Mononuclear cell (primary cell): Measurements from ENCODE around the gene CXADR. TPM values are rescaled to one million over a fixed set of nuclear protein-coding genes. Genes with fewer than 3 reads are reported as not detected.
"Not testable (repeated sequence)": the region's sequence is repeated elsewhere in the genome, so short reads cannot be mapped to it uniquely, and the experiment has no call there.

Experiments used
- H3K27me3 ChIP-seq: 2 replicates; pipeline ENCODE4 v1.6.0; 2011; ENCODE audit warnings: low read length, control low read depth; ENCODE audit not compliant: insufficient read depth
- H3K4me1 ChIP-seq: 2 replicates; pipeline ENCODE4 v1.5.1; 2011; ENCODE audit warnings: mild to moderate bottlenecking, low read length, control low read depth; ENCODE audit not compliant: insufficient read depth
- H3K4me3 ChIP-seq: 2 replicates; pipeline ENCODE4 v1.5.1; 2011; ENCODE audit warnings: mild to moderate bottlenecking, low read length, moderate library complexity
- H3K9me3 ChIP-seq: 2 replicates; pipeline ENCODE4 v1.5.1; 2011; ENCODE audit warnings: low read depth, mild to moderate bottlenecking, control low read depth, low read length
- total RNA-seq: library from RNA; depleted of rRNA; stranded (reverse); fragments of >200 nt; gene quantifications from one replicate; pipeline ENCODE4 v1.2.3, GENCODE V29; 2012

Gene CXADR
- total RNA-seq, 1 donor, result 0.42 TPM

GRCh38 chr21:17492415-17493168 lies 20.3 kb upstream of the CXADR start:
- no peaks in the 10 kb centered on the region for H3K9me3 ChIP-seq
- H3K4me1 ChIP-seq, result peaks cover 16% of the 10 kb centered on the region
- no peak overlapping the region for H3K4me3 ChIP-seq
- H3K27me3 ChIP-seq, result peaks cover 8% of the 10 kb centered on the region

GRCh38 chr21:17494051-17494450 lies 18.8 kb upstream of the CXADR start:
- no peaks in the 10 kb centered on the region for H3K9me3 ChIP-seq
- no peaks in the 10 kb centered on the region for H3K27me3 ChIP-seq
- H3K4me3 ChIP-seq, result no peak overlapping the region
- peaks cover 16% of the 10 kb centered on the region for H3K4me1 ChIP-seq

GRCh38 chr21:17495680-17496079 lies 17.2 kb upstream of the CXADR start:
- H3K9me3 ChIP-seq, result no peaks in the 10 kb centered on the region
- H3K4me3 ChIP-seq, result no peak overlapping the region
- peaks cover 16% of the 10 kb centered on the region for H3K4me1 ChIP-seq
- H3K27me3 ChIP-seq, result no peaks in the 10 kb centered on the region

GRCh38 chr21:17497316-17497715 lies 15.5 kb upstream of the CXADR start:
- Histone ChIP-seq H3K27me3 (no peaks in the 10 kb centered on the region), H3K9me3 (no peaks in the 10 kb centered on the region), H3K4me3 (no peak overlapping the region), H3K4me1 (peaks cover 7% of the 10 kb centered on the region)

- no peaks in the 10 kb centered on the region for H3K4me1 ChIP-seq
- no peaks in the 10 kb centered on the region for H3K27me3 ChIP-seq
- no peaks in the 10 kb centered on the region for H3K9me3 ChIP-seq
- no peak overlapping the region for H3K4me3 ChIP-seq
Observed at GRCh38 chr21:17498586-17498985, 14.3 kb upstream of the CXADR start.

GRCh38 chr21:17501107-17502006 lies 11.5 kb upstream of the CXADR start:
- H3K27me3 ChIP-seq, result no peaks in the 10 kb centered on the region
- H3K4me1 ChIP-seq, result no peaks in the 10 kb centered on the region

GRCh38 chr21:17502985-17503384 lies 9.9 kb upstream of the CXADR start:
- H3K4me3 ChIP-seq, H3K4me1 ChIP-seq, H3K27me3 ChIP-seq, H3K9me3 ChIP-seq: not testable (repeated sequence)

More at GRCh38 chr21:17501107-17502006, 11.5 kb upstream of the CXADR start:
- H3K9me3 ChIP-seq, result no peaks in the 10 kb centered on the region
- H3K4me3 ChIP-seq, result no peak overlapping the region

- Histone ChIP-seq H3K4me1 (peaks cover 2% of the 10 kb centered on the region), H3K4me3 (no peak overlapping the region), H3K27me3 (peaks cover 5% of the 10 kb centered on the region), H3K9me3 (no peaks in the 10 kb centered on the region)
Observed at GRCh38 chr21:17506951-17507350, 5.9 kb upstream of the CXADR start.

GRCh38 chr21:17507591-17507990 lies 5.3 kb upstream of the CXADR start:
- no peak overlapping the region for H3K4me3 ChIP-seq
- no peaks in the 10 kb centered on the region for H3K9me3 ChIP-seq
- peaks cover 10% of the 10 kb centered on the region for H3K27me3 ChIP-seq
- H3K4me1 ChIP-seq, result peaks cover 8% of the 10 kb centered on the region

- peaks cover 42% of the 10 kb centered on the region for H3K27me3 ChIP-seq
- H3K4me3 ChIP-seq, result peak overlapping the region; percentile 37
- no peaks in the 10 kb centered on the region for H3K9me3 ChIP-seq
- H3K4me1 ChIP-seq, result peaks cover 20% of the 10 kb centered on the region
Observed at GRCh38 chr21:17513214-17514123, 626 bp downstream of the CXADR start.

- Histone ChIP-seq H3K4me3 (no peak overlapping the region), H3K27me3 (peaks cover 45% of the 10 kb centered on the region), H3K9me3 (no peaks in the 10 kb centered on the region), H3K4me1 (peaks cover 20% of the 10 kb centered on the region)
Observed at GRCh38 chr21:17514124-17514845, 1.4 kb downstream of the CXADR start.

GRCh38 chr21:17517008-17517407 lies 4.2 kb downstream of the CXADR start:
- H3K4me1 ChIP-seq, result peaks cover 18% of the 10 kb centered on the region
- not testable (repeated sequence) for H3K4me3 ChIP-seq, H3K9me3 ChIP-seq
- peaks cover 39% of the 10 kb centered on the region for H3K27me3 ChIP-seq

- no peaks in the 10 kb centered on the region for H3K9me3 ChIP-seq
- no peak overlapping the region for H3K4me3 ChIP-seq
- peaks cover 25% of the 10 kb centered on the region for H3K27me3 ChIP-seq
- peaks cover under 1% of the 10 kb centered on the region for H3K4me1 ChIP-seq
Observed at GRCh38 chr21:17519208-17519738, 6.4 kb downstream of the CXADR start.
